T-helper 17 cell (primary cell): Measurements from ENCODE around the gene RNF227. TPM values are rescaled to one million over a fixed set of nuclear protein-coding genes. Genes with fewer than 3 reads are reported as not detected.

ENCODE experiments used
- ATAC-seq: fragments of 150-1000 bp; cut with Tn5 transposase; 2 replicates; pipeline ENCODE4 v1.10.0; 2021; ENCODE audit warnings: mild to moderate bottlenecking, moderate library complexity
- DNase-seq, 3 donors: peaks; one replicate each; pipeline versions ENCODE4 v3.0.0 to v3.0.0-alpha.2; 2020 to 2021
- H3K9me3 ChIP-seq: one replicate; pipeline ENCODE4 v1.7.0; 2013; ENCODE audit warnings: low read length, mild to moderate bottlenecking; ENCODE audit not compliant: control insufficient read depth, poor library complexity, severe bottlenecking
- H3K27ac Mint-ChIP-seq: one replicate; pipeline ENCODE4 v1.8.0; 2022; ENCODE audit warnings: mild to moderate bottlenecking, moderate library complexity, mixed read lengths
- H3K27me3 Mint-ChIP-seq: one replicate; pipeline ENCODE4 v1.8.0; 2022; ENCODE audit warnings: mixed read lengths
- H3K36me3 Mint-ChIP-seq: one replicate; pipeline ENCODE4 v1.8.0; 2022; ENCODE audit warnings: low read depth, mixed read lengths
- H3K4me1 Mint-ChIP-seq: one replicate; pipeline ENCODE4 v1.8.0; 2022; ENCODE audit warnings: mild to moderate bottlenecking, mixed read lengths
- H3K4me3 Mint-ChIP-seq: one replicate; pipeline ENCODE4 v1.8.0; 2022; ENCODE audit warnings: mild to moderate bottlenecking, moderate library complexity, mixed read lengths
- total RNA-seq, 4 donors: library from RNA in 2 of 4; stranded (reverse) in 2 of 4; gene quantifications; one replicate each; pipeline ENCODE4 v1.2.3 and lab custom pipeline; 2022 to 2026

The RNF227 gene
- total RNA-seq, 2 donors from 2014 or later: 1.4 to 2.3 TPM

DNA sequence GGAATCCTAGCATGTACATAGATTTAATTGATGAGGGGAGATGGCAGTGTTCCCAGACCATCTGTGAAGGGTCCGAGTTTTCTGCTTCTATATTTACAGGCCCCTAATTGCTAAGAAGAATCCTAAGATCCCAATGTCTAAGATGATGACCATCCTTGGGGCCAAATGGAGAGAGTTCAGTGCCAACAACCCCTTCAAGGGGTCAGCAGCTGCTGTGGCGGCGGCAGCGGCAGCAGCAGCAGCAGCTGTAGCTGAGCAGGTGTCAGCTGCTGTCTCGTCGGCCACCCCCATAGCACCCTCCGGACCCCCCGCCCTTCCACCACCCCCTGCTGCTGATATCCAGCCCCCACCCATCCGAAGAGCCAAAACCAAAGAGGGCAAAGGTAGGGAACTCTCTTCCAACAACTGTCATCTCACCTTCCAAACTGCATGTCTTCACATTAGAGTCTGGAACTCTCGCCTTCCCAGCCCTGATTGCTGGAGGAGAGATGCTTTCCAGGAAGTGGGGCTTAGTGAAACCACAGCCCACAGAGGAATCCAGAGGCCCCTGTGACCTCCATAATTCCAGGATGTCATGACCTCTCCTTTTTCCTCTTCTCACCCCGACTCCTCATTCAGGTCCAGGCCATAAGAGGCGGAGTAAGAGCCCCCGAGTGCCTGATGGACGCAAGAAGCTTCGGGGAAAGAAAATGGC, 22.8 kb downstream of the RNF227 start:
- no peak overlapping the region for H3K27ac Mint-ChIP-seq
- H3K36me3 Mint-ChIP-seq: peaks cover 23% of the 10 kb centered on the region
- DNase-seq (no peak), ATAC-seq (no peak)
- peaks cover 25% of the 10 kb centered on the region for H3K4me1 Mint-ChIP-seq
- H3K4me3 Mint-ChIP-seq: no peak overlapping the region
- H3K27me3 Mint-ChIP-seq: no peaks in the 10 kb centered on the region
- no peaks in the 10 kb centered on the region for H3K9me3 ChIP-seq

DNA sequence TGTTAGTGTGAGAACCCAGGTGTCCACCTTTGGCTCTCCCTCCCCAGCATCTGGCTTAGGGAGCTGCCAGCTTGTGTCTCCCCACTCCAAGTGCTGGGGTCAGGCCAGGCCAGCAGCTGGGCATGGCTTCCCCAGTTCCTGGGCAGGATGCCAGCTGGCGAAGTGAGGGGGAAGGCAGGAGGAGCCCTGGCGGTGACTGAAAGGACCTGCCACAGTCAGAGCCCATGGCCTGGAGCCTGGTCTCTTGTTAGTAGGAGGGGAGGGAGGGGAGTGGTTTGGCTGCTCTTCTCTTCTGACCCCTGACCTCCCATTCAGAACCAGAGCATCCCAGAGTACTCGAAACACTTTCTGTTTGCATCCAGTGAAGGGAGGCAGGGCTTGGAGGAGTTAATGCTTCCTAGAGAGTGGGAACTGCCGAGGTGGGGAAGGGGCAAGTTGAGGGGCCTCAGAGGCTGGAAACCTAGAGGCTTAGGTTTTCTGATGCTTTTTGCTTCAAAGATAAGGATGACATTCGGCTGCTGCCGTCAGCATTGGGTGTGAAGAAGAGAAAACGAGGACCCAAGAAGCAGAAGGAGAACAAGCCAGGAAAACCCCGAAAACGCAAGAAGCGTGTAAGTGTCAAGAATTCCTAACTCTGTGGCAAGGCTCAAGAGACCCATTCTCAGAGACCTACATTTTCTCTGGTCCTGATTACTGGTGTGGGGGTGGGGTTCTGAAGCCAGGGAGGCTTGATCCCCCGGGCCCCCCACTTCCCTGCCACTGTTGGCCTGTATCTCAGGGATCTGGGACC, 26.7 kb downstream of the RNF227 start:
- DNase-seq: peak in 2 of 3 donors; percentile 20 to 28
- peaks cover 17% of the 10 kb centered on the region for H3K4me1 Mint-ChIP-seq
- H3K36me3 Mint-ChIP-seq: peaks cover 12% of the 10 kb centered on the region
- H3K9me3 ChIP-seq: no peaks in the 10 kb centered on the region
- no peak overlapping the region for H3K4me3 Mint-ChIP-seq
- H3K27me3 Mint-ChIP-seq: no peaks in the 10 kb centered on the region
- ATAC-seq: no peak
- no peak overlapping the region for H3K27ac Mint-ChIP-seq

DNA sequence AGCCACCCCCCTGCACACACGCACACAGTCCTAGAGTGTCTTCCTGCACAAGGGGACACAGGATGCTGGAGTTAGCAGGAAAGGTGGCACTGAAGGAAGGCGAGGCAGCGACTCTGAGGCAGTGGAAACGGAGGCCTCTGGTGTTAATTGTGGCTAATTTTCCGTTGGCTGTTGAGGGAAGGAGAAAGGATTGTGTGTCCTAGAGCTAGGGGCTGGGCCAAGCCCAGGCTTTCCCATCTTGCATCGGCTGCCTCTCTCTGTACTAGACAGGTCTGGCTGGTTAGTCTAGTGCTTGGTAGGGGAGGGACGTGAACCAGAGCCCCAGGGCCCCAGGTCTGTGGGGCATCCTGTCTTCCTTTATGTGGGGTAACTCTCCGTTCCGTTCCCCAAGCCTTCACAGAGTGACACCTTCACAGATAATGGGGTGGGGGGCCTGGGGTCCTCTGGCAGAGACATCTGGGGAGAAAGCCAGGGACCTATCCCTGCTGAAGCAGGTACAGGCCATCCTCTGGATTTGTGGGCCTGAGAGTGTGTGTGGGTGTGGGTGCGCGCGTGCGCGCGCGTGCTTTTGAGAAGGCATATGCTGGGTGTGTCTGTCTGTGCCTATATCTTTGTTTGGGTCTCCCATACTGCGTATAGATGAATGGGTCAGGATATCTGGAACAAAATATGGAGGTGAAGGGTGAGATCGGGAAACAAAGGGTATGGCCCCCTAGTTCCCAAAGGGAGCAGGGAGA, 27.7 kb downstream of the RNF227 start, which contains the start of gene CHD3:
CHD3 (plus strand) TSS at position 606 of the 737 bp plus-strand sequence. CDS start 212 bp downstream, outside the sequence.
- Mint-ChIP-seq H3K27me3 (no peaks in the 10 kb centered on the region), H3K4me1 (peaks cover 17% of the 10 kb centered on the region), H3K4me3 (no peak within 1 kb of the TSS), H3K27ac (no peak within 1 kb of the TSS), H3K36me3 (peaks cover 8% of the 10 kb centered on the region)
- no peak for DNase-seq
- peak; percentile 20 for ATAC-seq
- H3K9me3 ChIP-seq: no peaks in the 10 kb centered on the region

DNA sequence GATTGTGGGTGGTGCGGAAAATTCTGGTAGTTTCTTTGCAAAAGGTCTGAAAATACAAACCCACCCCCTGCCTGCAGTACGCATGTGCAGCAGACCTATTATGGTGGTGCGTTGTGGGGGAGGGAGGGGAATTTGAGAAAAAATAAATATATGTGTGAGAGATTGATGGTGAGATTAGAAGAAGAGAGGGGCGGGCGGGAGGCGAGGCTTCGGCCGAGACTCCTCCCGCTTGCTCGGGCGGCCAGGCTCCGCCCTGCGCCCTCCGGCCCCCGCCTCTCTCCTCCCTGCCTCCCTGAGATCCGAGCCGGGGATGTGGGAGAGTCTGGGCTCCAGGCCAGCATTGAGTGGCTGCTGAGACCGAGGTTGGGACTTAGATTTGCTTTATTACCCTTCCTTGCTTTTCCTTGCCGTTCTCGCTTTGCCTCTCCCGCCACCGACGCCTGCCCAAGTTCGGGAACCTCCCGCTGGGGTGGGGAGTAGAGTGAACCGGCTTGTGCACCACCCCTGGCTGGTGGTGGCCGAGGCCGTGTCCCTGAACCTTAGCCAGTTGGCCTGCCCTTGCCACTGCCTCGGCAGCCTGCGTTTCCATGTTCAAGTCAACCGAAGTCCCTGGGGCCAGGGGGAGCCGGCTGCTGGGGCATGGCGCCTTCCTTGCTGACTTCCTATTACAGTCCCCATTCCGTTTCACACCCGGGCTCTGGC, 28.5 kb downstream of the RNF227 start:
- ATAC-seq (peak; percentile 76), DNase-seq (peak; percentile 65 to 82 (median 76))
- Mint-ChIP-seq H3K27ac (no peak overlapping the region), H3K4me1 (peaks cover 17% of the 10 kb centered on the region), H3K27me3 (no peaks in the 10 kb centered on the region), H3K36me3 (peaks cover 8% of the 10 kb centered on the region), H3K4me3 (no peak overlapping the region)
- H3K9me3 ChIP-seq: no peaks in the 10 kb centered on the region

DNA sequence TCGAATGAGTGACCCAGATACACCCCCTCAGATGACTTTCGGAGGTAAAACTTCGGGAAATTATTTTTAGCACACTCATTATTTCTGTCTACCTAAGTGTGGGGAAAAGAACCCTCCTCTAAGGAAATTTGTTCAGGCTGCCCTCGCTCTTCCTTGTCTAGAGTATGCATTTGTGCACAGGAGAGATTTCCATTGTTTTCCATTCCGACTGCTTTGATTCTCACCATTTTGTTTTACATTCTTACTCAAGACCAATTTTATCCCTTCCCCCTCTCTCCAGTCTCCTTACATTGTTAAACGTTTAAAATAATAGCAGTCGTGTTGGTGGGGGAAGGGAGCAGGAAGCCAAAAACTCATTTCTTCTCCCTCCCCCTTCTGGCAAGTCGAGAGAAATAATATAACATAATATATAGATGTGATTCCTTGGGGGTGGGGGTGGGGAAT, 29.0 kb downstream of the RNF227 start:
- Mint-ChIP-seq H3K4me1 (peaks cover 17% of the 10 kb centered on the region), H3K27ac (no peak overlapping the region), H3K27me3 (no peaks in the 10 kb centered on the region), H3K36me3 (peaks cover 8% of the 10 kb centered on the region), H3K4me3 (no peak overlapping the region)
- no peaks in the 10 kb centered on the region for H3K9me3 ChIP-seq
- DNase-seq (no peak), ATAC-seq (peak; percentile 0)

DNA sequence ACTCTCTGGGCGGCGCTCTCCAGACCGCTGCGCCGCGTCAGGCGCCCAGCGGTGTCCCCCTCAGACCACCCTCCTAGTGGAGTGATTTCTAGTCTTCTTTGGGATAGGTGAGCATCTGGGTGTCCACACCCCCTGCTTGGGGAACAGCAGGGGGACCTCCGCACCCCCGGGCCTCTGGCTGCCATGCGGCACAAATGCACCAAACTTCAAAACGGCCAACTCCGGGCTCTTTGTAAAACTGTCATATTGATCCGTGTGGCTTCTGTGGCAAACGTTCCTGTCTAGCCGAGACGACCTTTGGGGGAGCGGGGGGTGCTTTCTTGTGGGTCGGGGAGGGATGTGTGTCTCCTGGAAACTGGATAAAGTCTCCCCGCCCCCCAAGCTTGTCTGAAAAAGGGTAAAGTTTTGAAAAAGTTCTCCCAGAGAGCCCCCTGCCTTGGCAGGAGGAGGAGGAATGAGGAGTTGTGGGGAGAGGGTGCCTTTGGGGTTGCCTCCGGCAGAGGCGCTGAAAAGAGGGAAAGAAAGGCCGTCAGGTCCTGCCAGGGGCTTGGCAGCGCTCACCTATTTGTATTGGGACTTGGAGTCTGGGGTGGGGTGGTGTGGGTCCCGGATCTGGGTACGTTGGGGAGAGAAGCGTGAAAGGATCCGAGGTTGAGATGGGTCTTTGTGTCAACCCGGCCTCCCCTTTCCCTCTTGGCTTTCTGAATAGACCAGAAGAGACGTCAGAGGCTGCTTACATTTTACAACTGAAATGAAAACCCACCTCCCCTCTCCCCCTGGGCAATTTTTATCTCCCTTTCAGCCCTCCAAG, 29.7 kb downstream of the RNF227 start:
- ATAC-seq (peak; percentile 27), DNase-seq (peak; percentile 36 to 65 (median 43))
- Mint-ChIP-seq H3K27ac (no peak overlapping the region), H3K27me3 (no peaks in the 10 kb centered on the region), H3K4me3 (no peak overlapping the region), H3K4me1 (peaks cover 17% of the 10 kb centered on the region), H3K36me3 (peaks cover 8% of the 10 kb centered on the region)
- H3K9me3 ChIP-seq: no peaks in the 10 kb centered on the region

DNA sequence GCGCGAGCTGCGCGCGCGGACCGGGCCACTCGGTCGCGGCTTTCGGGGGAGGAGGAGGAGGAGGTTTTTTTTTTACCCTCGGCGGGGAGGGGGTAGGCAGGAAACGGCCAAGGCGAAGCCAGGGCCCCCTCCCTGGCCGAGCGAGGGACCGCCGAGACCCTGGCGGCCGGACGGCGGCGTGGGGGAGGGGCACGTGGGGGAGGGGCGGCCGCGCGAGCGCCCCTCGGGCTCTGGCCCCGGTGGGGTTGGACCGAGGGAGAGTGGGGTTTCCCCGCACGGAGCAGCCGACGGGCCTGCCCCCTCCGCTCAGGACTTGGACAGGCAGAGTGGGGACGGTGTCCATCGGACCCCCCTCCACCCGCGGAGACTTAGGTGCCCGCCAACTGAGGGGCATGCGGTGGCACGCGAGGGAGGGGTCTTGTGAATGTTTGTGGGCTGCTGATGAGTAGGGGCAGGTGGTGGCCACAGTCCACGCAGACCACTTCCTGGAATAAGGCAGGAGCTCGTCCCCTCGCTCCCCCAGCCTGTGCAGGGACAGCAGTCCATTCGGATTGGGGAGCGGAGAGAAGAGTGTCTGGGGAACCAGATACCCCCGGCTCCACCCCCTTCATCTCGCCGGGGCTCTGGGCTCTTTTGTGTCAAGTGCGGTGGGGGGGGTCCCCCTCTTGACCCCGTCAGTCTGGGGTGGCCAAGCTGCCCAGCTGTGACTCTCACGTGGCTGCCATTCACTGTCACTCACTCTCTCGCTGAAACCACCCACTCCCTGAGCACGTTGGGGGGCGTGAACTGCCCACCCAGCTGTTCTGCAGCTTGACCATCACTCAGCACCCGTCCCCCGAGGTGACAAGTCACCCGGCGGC, 30.5 kb downstream of the RNF227 start:
- H3K27ac Mint-ChIP-seq: no peak overlapping the region
- DNase-seq (peak; percentile 16 to 32 (median 20)), ATAC-seq (no peak)
- H3K4me3 Mint-ChIP-seq: no peak overlapping the region
- H3K36me3 Mint-ChIP-seq: peaks cover 6% of the 10 kb centered on the region
- H3K4me1 Mint-ChIP-seq: peaks cover 17% of the 10 kb centered on the region
- H3K27me3 Mint-ChIP-seq: no peaks in the 10 kb centered on the region
- no peaks in the 10 kb centered on the region for H3K9me3 ChIP-seq

DNA sequence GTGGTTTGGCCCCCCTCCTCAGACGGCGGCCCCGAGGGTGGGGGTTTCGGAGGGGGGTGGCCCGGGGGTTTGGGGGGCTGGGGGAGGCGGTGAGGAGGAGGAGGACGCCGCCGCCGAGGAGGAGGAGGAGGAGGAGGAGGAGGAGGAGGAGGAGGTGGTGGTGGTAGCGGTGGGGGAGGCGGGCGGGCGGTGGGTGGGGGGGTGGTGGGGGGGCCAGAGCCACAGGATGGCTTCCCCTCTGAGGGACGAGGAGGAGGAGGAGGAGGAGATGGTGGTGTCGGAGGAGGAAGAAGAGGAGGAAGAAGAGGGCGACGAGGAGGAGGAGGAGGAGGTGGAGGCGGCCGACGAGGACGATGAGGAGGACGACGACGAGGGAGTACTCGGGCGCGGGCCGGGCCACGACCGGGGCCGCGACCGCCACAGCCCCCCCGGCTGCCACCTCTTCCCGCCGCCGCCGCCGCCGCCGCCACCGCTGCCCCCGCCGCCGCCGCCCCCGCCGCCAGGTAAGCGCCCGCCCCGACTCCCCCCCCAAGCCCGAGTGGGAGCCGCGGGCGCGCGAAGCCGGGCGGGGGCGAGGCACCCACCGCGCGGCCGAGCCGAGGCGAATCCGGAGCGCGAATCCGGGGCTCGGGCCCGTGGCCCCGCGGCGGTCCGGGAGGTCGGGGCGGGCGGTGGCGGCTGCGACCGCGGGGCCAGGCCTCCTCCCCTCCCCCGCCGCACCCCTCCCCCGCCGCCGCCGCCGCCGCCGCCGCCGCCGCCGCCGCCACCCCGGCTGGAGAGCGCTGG, 31.3 kb downstream of the RNF227 start:
- no peak overlapping the region for H3K27ac Mint-ChIP-seq
- H3K4me3 Mint-ChIP-seq: peak overlapping the region; percentile 87
- H3K36me3 Mint-ChIP-seq: peaks cover 3% of the 10 kb centered on the region
- H3K4me1 Mint-ChIP-seq: peaks cover 12% of the 10 kb centered on the region
- DNase-seq (peak; percentile 12 to 41 (median 40)), ATAC-seq (no peak)
- H3K9me3 ChIP-seq: no peaks in the 10 kb centered on the region
- H3K27me3 Mint-ChIP-seq: no peaks in the 10 kb centered on the region

DNA sequence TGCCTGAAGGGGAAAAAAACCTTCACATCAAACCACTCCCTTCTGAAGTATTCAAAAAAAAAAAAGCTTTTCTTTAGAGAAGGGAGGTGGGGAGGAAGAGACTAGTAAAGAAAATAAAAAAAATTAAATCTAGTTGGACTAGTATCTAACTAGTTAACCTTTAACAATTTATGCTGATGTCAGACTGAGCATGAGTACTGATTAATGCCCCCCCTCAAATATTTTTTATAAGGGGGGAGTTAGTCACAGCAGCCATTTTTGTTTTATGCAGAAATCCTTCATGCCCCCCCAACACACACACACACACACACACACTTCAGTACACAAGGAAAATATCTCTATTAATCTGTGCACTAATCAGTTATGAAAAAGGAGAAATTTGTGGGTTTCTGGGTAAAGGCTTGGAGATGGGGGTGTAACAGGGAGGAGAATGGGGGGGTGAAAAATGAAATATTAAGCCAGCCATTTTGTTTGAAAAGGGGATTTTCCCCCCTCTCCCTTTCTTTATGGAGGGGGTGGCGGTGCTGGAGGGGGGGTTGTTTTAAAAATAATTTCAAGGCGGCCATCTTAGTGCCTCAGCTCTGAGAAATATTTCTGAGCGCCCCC, 32.2 kb downstream of the RNF227 start:
- H3K9me3 ChIP-seq: no peaks in the 10 kb centered on the region
- peaks cover 9% of the 10 kb centered on the region for H3K4me1 Mint-ChIP-seq
- H3K4me3 Mint-ChIP-seq: peak overlapping the region; percentile 87
- ATAC-seq: no peak
- peaks cover 3% of the 10 kb centered on the region for H3K36me3 Mint-ChIP-seq
- H3K27me3 Mint-ChIP-seq: no peaks in the 10 kb centered on the region
- DNase-seq: peak in 1 of 3 donors; percentile 26
- H3K27ac Mint-ChIP-seq: no peak overlapping the region

DNA sequence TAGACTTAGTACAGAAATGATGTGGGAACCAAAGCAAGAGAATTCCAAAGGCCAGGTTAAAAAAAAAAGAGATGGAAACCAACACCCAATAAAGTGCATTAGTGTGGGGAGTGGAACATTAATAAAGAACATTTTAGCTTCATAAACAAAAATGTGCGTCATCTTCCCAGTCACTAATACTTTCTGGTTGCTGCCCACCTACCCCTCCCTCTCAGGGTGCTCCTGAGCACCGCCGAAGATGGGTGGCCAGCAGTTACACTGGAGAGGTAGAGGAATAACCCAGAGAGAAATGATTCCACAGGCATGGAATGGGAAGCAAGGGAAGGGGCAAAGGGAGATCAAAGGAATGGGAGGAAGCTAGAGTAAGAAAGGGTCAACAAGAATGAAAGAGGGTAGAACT, 33.5 kb downstream of the RNF227 start:
- peaks cover 9% of the 10 kb centered on the region for H3K4me1 Mint-ChIP-seq
- H3K4me3 Mint-ChIP-seq: no peak overlapping the region
- ATAC-seq (no peak), DNase-seq (no peak)
- no peak overlapping the region for H3K27ac Mint-ChIP-seq
- H3K9me3 ChIP-seq: no peaks in the 10 kb centered on the region
- H3K27me3 Mint-ChIP-seq: no peaks in the 10 kb centered on the region
- peaks cover 3% of the 10 kb centered on the region for H3K36me3 Mint-ChIP-seq

DNA sequence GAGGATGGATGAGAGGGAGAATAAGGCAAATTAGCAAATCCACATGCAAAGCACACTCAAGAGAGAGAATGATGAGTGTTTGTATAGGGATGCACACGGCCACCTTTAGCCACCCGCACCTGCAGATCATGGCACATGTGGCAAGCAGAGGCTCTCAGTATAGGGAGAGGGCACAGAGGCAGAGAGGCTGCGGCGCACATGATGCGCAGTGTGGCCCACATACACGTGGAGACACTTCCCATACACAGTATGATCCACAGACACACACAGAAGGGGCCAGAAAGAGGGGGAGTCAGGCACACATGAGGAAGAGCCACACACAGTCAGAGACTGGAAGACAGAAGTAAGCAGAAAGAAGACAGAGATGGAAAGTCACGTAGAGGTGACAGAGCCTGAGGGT, 34.0 kb downstream of the RNF227 start:
- no peak overlapping the region for H3K4me3 Mint-ChIP-seq
- H3K4me1 Mint-ChIP-seq: peaks cover 10% of the 10 kb centered on the region
- ATAC-seq: no peak
- no peak for DNase-seq
- peaks cover 3% of the 10 kb centered on the region for H3K36me3 Mint-ChIP-seq
- no peaks in the 10 kb centered on the region for H3K9me3 ChIP-seq
- no peaks in the 10 kb centered on the region for H3K27me3 Mint-ChIP-seq
- H3K27ac Mint-ChIP-seq: no peak overlapping the region
